Activated B cell treated with CpG ODN at 0.5 μM for 24 hours (primary cell): ENCODE measurements around the gene BNC2. TPM values are rescaled to one million over a fixed set of nuclear protein-coding genes. Genes with fewer than 3 reads are reported as not detected.

ENCODE experiments used
- ATAC-seq: fragments of 200-7000 bp; cut with Tn5 transposase; one replicate; pipeline ENCODE4 v1.10.0; 2021; ENCODE audit warnings: low read depth, mild to moderate bottlenecking, moderate library complexity
- CTCF ChIA-PET: fragments of 350-600 bp; sonication (Branson Sonifier 250); formaldehyde crosslinking; loops from one replicate; lab custom pipeline; 2021; ENCODE audit warnings: antibody characterized with exemption; lab: Charles Lee
- POLR2A ChIA-PET: fragments of 350-600 bp; sonication (Branson Sonifier 250); formaldehyde crosslinking; loops from one replicate; lab custom pipeline; 2021; ENCODE audit warnings: antibody characterized with exemption; lab: Charles Lee
- DNase-seq: peaks from one replicate; pipeline ENCODE4 v3.0.0; 2022
- H3K27ac Mint-ChIP-seq: one replicate; pipeline ENCODE4 v1.8.0; 2020; ENCODE audit warnings: mixed read lengths
- H3K27me3 Mint-ChIP-seq: one replicate; pipeline ENCODE4 v1.8.0; 2021; ENCODE audit warnings: mixed read lengths
- H3K36me3 Mint-ChIP-seq: one replicate; pipeline ENCODE4 v1.8.0; 2021; ENCODE audit warnings: low read depth, mixed read lengths
- H3K4me1 Mint-ChIP-seq: one replicate; pipeline ENCODE4 v1.8.0; 2021; ENCODE audit warnings: mixed read lengths
- H3K4me3 Mint-ChIP-seq: one replicate; pipeline ENCODE4 v1.8.0; 2020; ENCODE audit warnings: mild to moderate bottlenecking, mixed read lengths
- H3K9me3 Mint-ChIP-seq: one replicate; pipeline ENCODE4 v1.8.0; 2020; ENCODE audit warnings: mixed read lengths
- intact Hi-C: fragments of 100-400 bp; cut with micrococcal nuclease; formaldehyde crosslinking; loops from one replicate; pipeline ENCODE4 v1.15.1; 2024
- total RNA-seq: library from RNA; stranded (reverse); gene quantifications from 2 replicates; pipeline ENCODE4 v1.2.3, GENCODE V29; 2022
- TF ChIP-seq, protein P1 (sequence below): fragments of 200-600 bp; IDR thresholded peaks from one replicate; pipeline ENCODE4 v1.8.0; 2022; ENCODE audit warnings: antibody characterized with exemption, mild to moderate bottlenecking

BNC2 gene
- total RNA-seq, 1 donor from 2014 or later: not detected

DNA sequence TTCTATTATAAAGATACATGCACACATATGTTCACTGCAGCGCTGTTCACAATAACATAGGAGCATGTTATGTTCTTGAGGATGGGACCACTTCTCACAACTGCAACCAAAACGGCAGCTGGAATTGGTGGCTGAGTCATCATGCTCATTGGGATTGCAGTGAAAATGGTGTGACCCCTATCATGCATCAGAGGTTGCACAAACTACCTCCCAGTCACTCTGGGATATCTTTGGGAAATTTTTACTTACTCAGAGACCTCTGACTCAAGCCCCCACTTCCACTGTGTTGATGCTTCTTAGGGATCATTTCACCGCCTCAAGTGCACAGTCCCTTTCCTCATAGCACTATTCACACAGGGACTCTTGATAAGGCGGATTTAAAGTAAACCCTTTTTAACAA, 474.1 kb downstream of the BNC2 start:
- DNase-seq (no peak), ATAC-seq (no peak)
- ChIA-PET POLR2A (no interaction called here), CTCF (no interaction called here)
- intact Hi-C loops: loop anchor here (10.0 kb wide), 1 partner anchor 62 kb away; no protein-coding TSS in a partner anchor
- no peaks in the 10 kb centered on the region for H3K36me3 Mint-ChIP-seq
- H3K4me1 Mint-ChIP-seq: no peaks in the 10 kb centered on the region
- H3K4me3 Mint-ChIP-seq: no peak overlapping the region
- H3K27me3 Mint-ChIP-seq: no peaks in the 10 kb centered on the region
- no peak overlapping the region for H3K27ac Mint-ChIP-seq
- H3K9me3 Mint-ChIP-seq: peaks cover 6% of the 10 kb centered on the region
- TF ChIP-seq, protein P1, sequence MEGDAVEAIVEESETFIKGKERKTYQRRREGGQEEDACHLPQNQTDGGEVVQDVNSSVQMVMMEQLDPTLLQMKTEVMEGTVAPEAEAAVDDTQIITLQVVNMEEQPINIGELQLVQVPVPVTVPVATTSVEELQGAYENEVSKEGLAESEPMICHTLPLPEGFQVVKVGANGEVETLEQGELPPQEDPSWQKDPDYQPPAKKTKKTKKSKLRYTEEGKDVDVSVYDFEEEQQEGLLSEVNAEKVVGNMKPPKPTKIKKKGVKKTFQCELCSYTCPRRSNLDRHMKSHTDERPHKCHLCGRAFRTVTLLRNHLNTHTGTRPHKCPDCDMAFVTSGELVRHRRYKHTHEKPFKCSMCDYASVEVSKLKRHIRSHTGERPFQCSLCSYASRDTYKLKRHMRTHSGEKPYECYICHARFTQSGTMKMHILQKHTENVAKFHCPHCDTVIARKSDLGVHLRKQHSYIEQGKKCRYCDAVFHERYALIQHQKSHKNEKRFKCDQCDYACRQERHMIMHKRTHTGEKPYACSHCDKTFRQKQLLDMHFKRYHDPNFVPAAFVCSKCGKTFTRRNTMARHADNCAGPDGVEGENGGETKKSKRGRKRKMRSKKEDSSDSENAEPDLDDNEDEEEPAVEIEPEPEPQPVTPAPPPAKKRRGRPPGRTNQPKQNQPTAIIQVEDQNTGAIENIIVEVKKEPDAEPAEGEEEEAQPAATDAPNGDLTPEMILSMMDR: no peak

DNA sequence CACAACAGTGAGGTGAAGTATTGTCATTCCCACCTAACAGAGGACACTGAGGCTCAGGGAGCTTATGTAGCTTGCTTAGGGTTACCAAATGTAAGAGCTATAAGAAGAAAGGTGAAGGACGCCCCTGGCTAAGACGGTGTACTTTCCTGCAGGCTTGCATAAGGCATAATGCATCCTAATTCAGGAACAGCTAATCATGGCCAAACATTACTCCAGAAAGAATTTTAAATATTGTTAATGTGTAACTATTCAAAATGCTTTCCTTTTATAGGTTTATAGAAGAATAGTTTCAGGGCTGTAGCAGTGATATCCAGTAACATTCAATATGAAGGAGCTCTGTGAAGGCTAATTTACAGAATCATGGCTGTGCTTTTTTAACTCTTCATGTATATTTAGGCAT, 479.1 kb downstream of the BNC2 start:
- TF ChIP-seq, protein P1: no peak
- Mint-ChIP-seq H3K27ac (no peak overlapping the region), H3K4me3 (no peak overlapping the region), H3K27me3 (no peaks in the 10 kb centered on the region), H3K9me3 (peaks cover 3% of the 10 kb centered on the region), H3K36me3 (no peaks in the 10 kb centered on the region), H3K4me1 (no peaks in the 10 kb centered on the region)
- CTCF ChIA-PET: interaction anchor here (0.6 kb wide), 1 partner anchor 86 kb away, joined by 3 read pairs; no protein-coding TSS in a partner anchor
- ATAC-seq: no peak
- DNase-seq: no peak
- intact Hi-C loops: loop anchor here (10.0 kb wide), 1 partner anchor 57 kb away; no protein-coding TSS in a partner anchor
- POLR2A ChIA-PET: no interaction called here

DNA sequence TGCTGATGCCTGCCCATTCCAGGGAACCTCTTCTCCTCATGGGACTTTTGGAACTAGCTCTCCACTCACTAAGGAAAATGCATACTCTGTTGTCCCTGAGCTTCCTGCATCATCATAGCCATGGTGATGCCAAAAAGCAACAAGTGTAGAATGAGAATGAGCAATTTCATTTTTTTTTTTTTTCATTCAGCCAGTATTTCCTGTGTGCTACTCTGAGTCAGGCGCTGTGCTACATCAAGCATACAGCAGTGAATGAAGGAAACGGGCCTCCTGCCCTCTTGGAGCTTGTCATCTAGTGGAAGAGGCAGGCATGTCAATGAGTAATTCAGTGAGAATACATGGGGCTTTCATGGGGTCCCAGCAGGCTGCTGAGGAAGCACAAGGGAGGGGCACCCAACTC, 483.1 kb downstream of the BNC2 start:
- DNase-seq: no peak
- ChIA-PET CTCF (no interaction called here), POLR2A (no interaction called here)
- Mint-ChIP-seq H3K4me3 (no peak overlapping the region), H3K27me3 (no peaks in the 10 kb centered on the region), H3K36me3 (no peaks in the 10 kb centered on the region), H3K27ac (no peak overlapping the region), H3K4me1 (no peaks in the 10 kb centered on the region), H3K9me3 (peaks cover 13% of the 10 kb centered on the region)
- TF ChIP-seq, protein P1: no peak
- intact Hi-C loops: no loop called here
- ATAC-seq: no peak

DNA sequence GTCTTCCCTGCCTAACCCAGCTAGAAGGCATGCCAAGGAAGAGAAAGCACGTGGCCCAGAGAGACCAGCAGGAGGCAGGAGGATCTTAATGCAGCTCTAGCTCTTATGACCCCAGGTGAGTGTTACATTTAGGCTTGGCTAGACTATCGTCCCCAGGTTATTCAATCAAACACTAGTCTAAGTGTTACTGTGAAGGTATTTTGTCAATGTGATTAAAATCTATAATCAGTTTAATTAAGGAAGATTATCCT, 483.7 kb downstream of the BNC2 start:
- TF ChIP-seq, protein P1: no peak
- Mint-ChIP-seq H3K9me3 (peaks cover 13% of the 10 kb centered on the region), H3K27me3 (no peaks in the 10 kb centered on the region), H3K4me3 (no peak overlapping the region), H3K27ac (no peak overlapping the region), H3K36me3 (no peaks in the 10 kb centered on the region), H3K4me1 (no peaks in the 10 kb centered on the region)
- CTCF ChIA-PET: no interaction called here
- POLR2A ChIA-PET: no interaction called here
- DNase-seq (no peak), ATAC-seq (no peak)
- intact Hi-C loops: no loop called here

DNA sequence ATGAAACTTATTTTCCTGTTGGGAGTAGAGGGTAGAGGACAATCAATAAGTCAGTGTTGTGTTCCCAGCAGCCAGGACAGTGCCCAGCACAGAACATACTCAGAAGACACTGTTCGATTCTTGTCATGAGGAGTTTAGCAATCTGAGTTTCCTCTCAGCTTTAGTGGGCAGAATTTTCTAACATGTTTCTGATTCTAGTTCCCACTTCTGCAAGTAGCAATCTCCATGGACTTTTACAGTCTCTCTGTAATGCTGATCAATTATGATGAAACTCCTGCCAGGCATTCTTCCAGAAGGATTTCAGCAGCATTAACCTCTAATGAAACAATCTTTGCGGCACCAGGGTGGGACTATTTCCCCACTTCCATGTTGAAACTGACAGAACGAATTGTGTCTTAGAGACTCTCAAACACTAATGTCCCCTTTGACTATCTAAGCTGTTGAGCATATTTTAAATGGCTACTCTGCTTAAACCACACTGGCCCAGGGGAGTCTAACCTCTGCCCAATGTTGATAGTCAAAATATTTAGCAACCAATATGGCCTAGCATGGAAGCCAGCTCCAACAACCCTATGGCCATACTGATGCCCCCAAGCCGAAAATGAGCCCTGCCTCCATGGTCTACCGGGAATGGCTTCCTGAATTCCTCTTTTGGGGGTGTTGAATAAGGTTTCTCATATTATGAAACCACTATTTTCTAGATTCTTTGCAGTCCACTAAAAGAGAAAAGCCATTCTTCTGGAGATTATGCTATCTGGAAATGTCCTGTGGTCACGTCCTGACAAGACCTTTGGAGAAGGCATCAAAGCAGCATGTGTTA, 484.3 kb downstream of the BNC2 start:
- intact Hi-C loops: no loop called here
- Mint-ChIP-seq H3K27ac (no peak overlapping the region), H3K4me1 (no peaks in the 10 kb centered on the region), H3K4me3 (no peak overlapping the region), H3K27me3 (no peaks in the 10 kb centered on the region), H3K9me3 (peaks cover 13% of the 10 kb centered on the region), H3K36me3 (no peaks in the 10 kb centered on the region)
- DNase-seq (no peak), ATAC-seq (no peak)
- TF ChIP-seq, protein P1: no peak
- ChIA-PET CTCF (no interaction called here), POLR2A (no interaction called here)
